H1 (cell line): Measurements from ENCODE around the gene PDE9A. TPM values are rescaled to one million over a fixed set of nuclear protein-coding genes. Genes with fewer than 3 reads are reported as not detected.

Experiments used
- CTCF ChIA-PET: fragments of 300-600 bp; sonication (Branson Sonifier 250); formaldehyde crosslinking; loops from one replicate; lab custom pipeline; 2021; ENCODE audit not compliant: partially characterized antibody; lab: Charles Lee
- POLR2A ChIA-PET: fragments of 300-600 bp; sonication (Branson Sonifier 250); formaldehyde crosslinking; loops from one replicate; lab custom pipeline; 2021; ENCODE audit warnings: inconsistent platforms; ENCODE audit not compliant: partially characterized antibody; lab: Charles Lee
- DNase-seq, 2 experiments: peaks; one replicate each; pipeline versions ENCODE4 v3.0.0 to v3.0.0-alpha.2; 2010 to 2022; ENCODE audit warnings: low spot score in 2 of 2, low read depth in 1 of 2, mixed read lengths in 1 of 2
- FAIRE-seq: peaks from 2 replicates; lab custom pipeline; 2011; peaks lifted over from hg19 to GRCh38; lab: Jason Lieb, UNC
- H2AFZ ChIP-seq: 2 replicates; pipeline ENCODE4 v1.8.1; 2012; ENCODE audit warnings: low read length, inconsistent platforms
- H2AK5ac ChIP-seq: 2 replicates; pipeline ENCODE4 v1.6.1; 2013; ENCODE audit warnings: low read depth, low read length
- H2BK120ac ChIP-seq: replicated peaks from 2 replicates; pipeline ENCODE3; 2013; ENCODE audit warnings: low read depth, low read length, inconsistent platforms
- H2BK12ac ChIP-seq: 2 replicates; pipeline ENCODE4 v1.6.1; 2013; ENCODE audit warnings: low read depth, low read length
- H2BK15ac ChIP-seq: 2 replicates; pipeline ENCODE4 v1.6.1; 2013; ENCODE audit warnings: low read length
- H2BK20ac ChIP-seq: 2 replicates; pipeline ENCODE4 v1.6.1; 2013; ENCODE audit warnings: low read length
- H2BK5ac ChIP-seq: 2 replicates; pipeline ENCODE4 v1.6.1; 2013; ENCODE audit warnings: low read depth, low read length
- H3K14ac ChIP-seq: 2 replicates; pipeline ENCODE4 v1.6.1; 2013; ENCODE audit warnings: inconsistent platforms; ENCODE audit not compliant: insufficient read length
- H3K18ac ChIP-seq: 2 replicates; pipeline ENCODE4 v1.6.1; 2013; ENCODE audit warnings: low read length; ENCODE audit errors: extremely low read depth
- H3K23ac ChIP-seq: 2 replicates; pipeline ENCODE4 v1.6.1; 2013; ENCODE audit warnings: inconsistent platforms; ENCODE audit not compliant: insufficient read length
- H3K23me2 ChIP-seq: 2 replicates; pipeline ENCODE4 v1.6.1; 2013; ENCODE audit warnings: low read depth, low read length
- H3K27ac ChIP-seq: 2 replicates; pipeline ENCODE4 v1.6.1; 2011; ENCODE audit warnings: low read depth, low read length, inconsistent platforms
- H3K27me3 ChIP-seq, 4 experiments: replicated peaks in 1 of 4; 1 replicate in 1 of 4; 2 replicates in 3 of 4; pipeline versions ENCODE4 v1.6.1 to v1.8.1; 2011 to 2013; ENCODE audit warnings: low read length in 3 of 4, mild to moderate bottlenecking in 3 of 4, inconsistent platforms in 2 of 4, mixed read lengths in 2 of 4, moderate library complexity in 1 of 4; ENCODE audit not compliant: control insufficient read depth in 3 of 4, insufficient read depth in 3 of 4; ENCODE audit errors: extremely low read depth in 1 of 4
- H3K36me3 ChIP-seq, 4 experiments: 2 replicates each; pipeline versions ENCODE4 v1.6.1 to v1.8.1; 2011 to 2013; ENCODE audit warnings: mild to moderate bottlenecking in 4 of 4, low read length in 3 of 4, moderate library complexity in 2 of 4, control low read depth in 1 of 4, inconsistent platforms in 1 of 4; ENCODE audit not compliant: insufficient read depth in 4 of 4, control insufficient read depth in 2 of 4
- H3K4ac ChIP-seq: replicated peaks from 2 replicates; pipeline ENCODE3; 2013; ENCODE audit warnings: low read length, low read depth, mixed read lengths, inconsistent platforms; ENCODE audit not compliant: insufficient read length
- H3K4me1 ChIP-seq, 4 experiments: replicated peaks in 1 of 4; 1 replicate in 1 of 4; 2 replicates in 3 of 4; pipeline versions ENCODE4 v1.6.1 to v1.8.1; 2011 to 2013; ENCODE audit warnings: low read length in 3 of 4, inconsistent platforms in 2 of 4, mixed read lengths in 1 of 4; ENCODE audit not compliant: insufficient read depth in 4 of 4, control insufficient read depth in 3 of 4
- H3K4me2 ChIP-seq, 2 experiments: 2 replicates each; pipeline versions ENCODE4 v1.6.1 to v1.8.1; 2011 to 2013; ENCODE audit warnings: low read depth in 2 of 2, low read length in 2 of 2, control low read depth in 1 of 2, inconsistent platforms in 1 of 2, mild to moderate bottlenecking in 1 of 2; ENCODE audit not compliant: insufficient read depth in 1 of 2
- H3K4me3 ChIP-seq, 4 experiments: fragments of 200-600, 300-600 bp in 1 of 4; sonication (generic), shearing (Covaris generic), sonication (Bioruptor Twin) in 1 of 4; 2 replicates each; pipeline versions ENCODE4 v1.5.1 to v1.8.1; 2011 to 2016; ENCODE audit warnings: low read length in 4 of 4, low read depth in 3 of 4, control low read depth in 2 of 4, inconsistent platforms in 2 of 4, mild to moderate bottlenecking in 2 of 4, mixed read lengths in 1 of 4, moderate library complexity in 1 of 4; ENCODE audit not compliant: insufficient read depth in 2 of 4; ENCODE audit errors: extremely low read depth in 1 of 4
- H3K56ac ChIP-seq: replicated peaks from 2 replicates; pipeline ENCODE3; 2013; ENCODE audit warnings: low read depth, mild to moderate bottlenecking, mixed read lengths, low read length, inconsistent platforms; ENCODE audit not compliant: insufficient read length
- H3K79me1 ChIP-seq: 2 replicates; pipeline ENCODE4 v1.6.1; 2013; ENCODE audit warnings: low read depth, low read length, control low read depth
- H3K79me2 ChIP-seq, 2 experiments: 2 replicates each; pipeline versions ENCODE4 v1.6.1 to v1.8.1; 2012 to 2013; ENCODE audit warnings: low read length in 2 of 2, mild to moderate bottlenecking in 2 of 2, inconsistent platforms in 1 of 2; ENCODE audit not compliant: insufficient read depth in 2 of 2, control insufficient read depth in 1 of 2
- H3K9ac ChIP-seq, 4 experiments: replicated peaks in 1 of 4; 1 replicate in 1 of 4; 2 replicates in 3 of 4; pipeline versions ENCODE4 v1.6.1 to v1.8.1; 2011 to 2013; ENCODE audit warnings: low read depth in 3 of 4, low read length in 3 of 4, control low read depth in 2 of 4, mild to moderate bottlenecking in 2 of 4, moderate library complexity in 2 of 4, inconsistent platforms in 1 of 4; ENCODE audit errors: extremely low read depth in 1 of 4
- H3K9me3 ChIP-seq, 2 experiments: 2 replicates each; pipeline versions ENCODE4 v1.6.1 to v1.8.1; 2012 to 2013; ENCODE audit warnings: mild to moderate bottlenecking in 2 of 2, moderate library complexity in 2 of 2, control low read depth in 1 of 2, inconsistent platforms in 1 of 2, low read depth in 1 of 2, low read length in 1 of 2, mixed read lengths in 1 of 2; ENCODE audit not compliant: insufficient read depth in 2 of 2
- H4K20me1 ChIP-seq, 2 experiments: replicated peaks in 1 of 2; 2 replicates each; pipeline versions ENCODE3 to v1.8.1; 2011 to 2013; ENCODE audit warnings: inconsistent platforms in 2 of 2, low read length in 2 of 2, mild to moderate bottlenecking in 1 of 2; ENCODE audit not compliant: insufficient read depth in 2 of 2, control insufficient read depth in 1 of 2
- H4K5ac ChIP-seq: 2 replicates; pipeline ENCODE4 v1.6.1; 2013; ENCODE audit warnings: low read length, low read depth, mixed read lengths, inconsistent platforms; ENCODE audit not compliant: insufficient read length
- H4K8ac ChIP-seq: 2 replicates; pipeline ENCODE4 v1.8.0; 2013; ENCODE audit warnings: mild to moderate bottlenecking, moderate library complexity, low read length, inconsistent platforms; ENCODE audit not compliant: insufficient read depth; ENCODE audit errors: extremely low read depth
- H4K91ac ChIP-seq: replicated peaks from 2 replicates; pipeline ENCODE3; 2013; ENCODE audit warnings: low read length, mixed read lengths, inconsistent platforms; ENCODE audit not compliant: insufficient read length
- BCL11A ChIP-seq, 2 experiments: IDR thresholded peaks; one replicate each; pipeline ENCODE4 v1.6.1; 2011; ENCODE audit warnings: low read depth in 2 of 2, low read length in 2 of 2, mild to moderate bottlenecking in 2 of 2
- CHD1 ChIP-seq: IDR thresholded peaks from 2 replicates; pipeline ENCODE4 v1.6.1; 2012; ENCODE audit warnings: low read depth, low read length, improper control_type of control experiment
- E2F6 ChIP-seq: IDR thresholded peaks from 2 replicates; pipeline ENCODE4 v1.6.1; 2012; ENCODE audit warnings: inconsistent platforms
- GTF2F1 ChIP-seq: IDR thresholded peaks from 2 replicates; pipeline ENCODE4 v1.6.1; 2012; ENCODE audit warnings: low read depth, low read length, improper control_type of control experiment, borderline replicate concordance
- MAX ChIP-seq: IDR thresholded peaks from 2 replicates; pipeline ENCODE4 v1.6.1; 2012; ENCODE audit warnings: inconsistent platforms
- NANOG ChIP-seq: IDR thresholded peaks from 2 replicates; pipeline ENCODE4 v1.6.1; 2011; ENCODE audit warnings: low read length, low read depth, mild to moderate bottlenecking, inconsistent platforms; ENCODE audit not compliant: insufficient read depth, poor library complexity, severe bottlenecking
- POLR2AphosphoS5 ChIP-seq: IDR thresholded peaks from 2 replicates; pipeline ENCODE4 v1.6.1; 2011; ENCODE audit warnings: low read depth, low read length
- POU5F1 ChIP-seq: IDR thresholded peaks from 2 replicates; pipeline ENCODE4 v1.6.1; 2011; ENCODE audit warnings: low read depth, mild to moderate bottlenecking, low read length, moderate library complexity
- RBBP5 ChIP-seq: IDR thresholded peaks from 2 replicates; pipeline ENCODE4 v1.7.1; 2012; ENCODE audit warnings: low read depth, mild to moderate bottlenecking, inconsistent platforms, low read length, moderate library complexity, borderline replicate concordance
- RFX5 ChIP-seq: IDR thresholded peaks from 2 replicates; pipeline ENCODE4 v1.6.1; 2011; ENCODE audit warnings: low read depth, low read length, improper control_type of control experiment, borderline replicate concordance
- SIRT6 ChIP-seq: IDR thresholded peaks from one replicate; pipeline ENCODE4 v1.7.1; 2012; ENCODE audit warnings: low read length, inconsistent platforms
- WGBS, 2 experiments: shearing (Covaris generic) in 1 of 2; methylation state at CpG; one replicate each; pipeline versions ENCODE4 v1.1.6 to v1.1.7; 2013 to 2015; ENCODE audit warnings: low lambda C conversion rate in 2 of 2, mixed read lengths in 2 of 2, inconsistent platforms in 1 of 2, low coverage in 1 of 2, missing lambda C conversion rate in 1 of 2; ENCODE audit not compliant: insufficient replicate concordance in 2 of 2, insufficient coverage in 1 of 2, insufficient read length in 1 of 2; ENCODE audit errors: extremely low coverage in 1 of 2, missing lambda C conversion rate in 1 of 2; 5-methylcytosine and 5-hydroxymethylcytosine counted together
- polyA plus RNA-seq, 7 experiments: library from polyadenylated mRNA; depleted of rRNA in 3 of 7; stranded (reverse) in 5 of 7; unstranded in 2 of 7; fragments of >200 nt in 5 of 7; fragments of 200-250 nt in 2 of 7; gene quantifications; 1 replicate in 5 of 7; 2 replicates in 1 of 7; 4 replicates in 1 of 7; pipeline versions ENCODE4 v1.2.1 to v1.2.3, GENCODE V29; 2011 to 2013; ENCODE audit warnings: missing spikeins in 2 of 7, mixed read lengths in 2 of 7
- total RNA-seq: library from RNA; stranded (reverse); fragmentation: NEBNext Ultra II Directional; extraction: Animal tissue kit (Norgen Biotek cat#: 25700); gene quantifications from 2 replicates; pipeline ENCODE4 v1.2.1, GENCODE V29; 2021

The PDE9A gene
- total and polyA plus RNA-seq, 2 of the 8 experiments (the other 6 are each of a cell fraction or from before 2014, with no cell fraction given): 39.2 to 45.9 TPM

GRCh38 chr21:42666925-42667324 lies 13.5 kb downstream of the PDE9A start:
- CTCF ChIA-PET: no interaction called here
- no peak for FAIRE-seq
- H3K27ac ChIP-seq: no peak overlapping the region

More at GRCh38 chr21:42666925-42667324, 13.5 kb downstream of the PDE9A start:
- Histone ChIP-seq H3K4me3 (no peak overlapping the region), H4K5ac (no peak overlapping the region), H3K9me3 (peaks cover 0 to 3% of the 10 kb centered on the region in 2 experiments; a peak in 1 of 4 replicates), H4K20me1 (peaks cover 22 to 58% of the 10 kb centered on the region in 2 experiments), H2BK15ac (no peak overlapping the region), H2AK5ac (no peak overlapping the region; the same call in 1 of the 2 replicates), H2BK120ac (no peak overlapping the region), H2BK5ac (no peak overlapping the region), H4K91ac (no peak overlapping the region), H3K23ac (no peak overlapping the region), H3K23me2 (peaks cover 20% of the 10 kb centered on the region), H2BK12ac (no peak overlapping the region), H3K18ac (no peak overlapping the region), H3K27me3 (no peaks in the 10 kb centered on the region; a peak in 1 of 7 replicates), H2BK20ac (no peak overlapping the region), H4K8ac (no peak overlapping the region), H2AFZ (no peak overlapping the region), H3K56ac (no peak overlapping the region), H3K4ac (no peak overlapping the region), H3K9ac (no peak overlapping the region), H3K14ac (no peak overlapping the region), H3K79me1 (peaks cover 32% of the 10 kb centered on the region), H3K36me3 (peaks cover 5 to 21% (median 11%) of the 10 kb centered on the region in 4 experiments; a peak in 6 of 8 replicates), H3K4me1 (peaks cover 0 to 33% (median 14%) of the 10 kb centered on the region in 4 experiments; a peak in 5 of 7 replicates), H3K79me2 (peaks cover 4 to 43% of the 10 kb centered on the region in 2 experiments; a peak in 3 of 4 replicates), H3K4me2 (peak overlapping the region in 1 of 2 experiments; percentile 4; a peak in 1 of 4 replicates)
- DNase-seq: no peak
- 96% methylated on average over 7 of the region's 11 CpGs; no CpG with 5 or more reads in 1 of the 2 experiments for WGBS, 2 experiments
- POLR2A ChIA-PET: no interaction called here
- TF ChIP-seq GTF2F1 (no peak), POLR2AphosphoS5 (no peak), RFX5 (no peak), CHD1 (no peak), SIRT6 (no peak), RBBP5 (no peak), E2F6 (no peak), MAX (no peak), NANOG (no peak), POU5F1 (no peak), BCL11A (IDR thresholded peaks at IDR 0.05; ENCODE audit: low read depth in 2 of 2, low read length in 2 of 2) (no peak)
